ENCODE data around the gene KSR2. TPM values are rescaled to one million over a fixed set of nuclear protein-coding genes. Genes with fewer than 3 reads are reported as not detected.

KSR2 gene
- total and polyA plus RNA-seq, 2 of the 13 experiments (the other 11 are each of a cell fraction or from before 2014, with no cell fraction given), result 0.02 TPM; not detected in 1

DNA sequence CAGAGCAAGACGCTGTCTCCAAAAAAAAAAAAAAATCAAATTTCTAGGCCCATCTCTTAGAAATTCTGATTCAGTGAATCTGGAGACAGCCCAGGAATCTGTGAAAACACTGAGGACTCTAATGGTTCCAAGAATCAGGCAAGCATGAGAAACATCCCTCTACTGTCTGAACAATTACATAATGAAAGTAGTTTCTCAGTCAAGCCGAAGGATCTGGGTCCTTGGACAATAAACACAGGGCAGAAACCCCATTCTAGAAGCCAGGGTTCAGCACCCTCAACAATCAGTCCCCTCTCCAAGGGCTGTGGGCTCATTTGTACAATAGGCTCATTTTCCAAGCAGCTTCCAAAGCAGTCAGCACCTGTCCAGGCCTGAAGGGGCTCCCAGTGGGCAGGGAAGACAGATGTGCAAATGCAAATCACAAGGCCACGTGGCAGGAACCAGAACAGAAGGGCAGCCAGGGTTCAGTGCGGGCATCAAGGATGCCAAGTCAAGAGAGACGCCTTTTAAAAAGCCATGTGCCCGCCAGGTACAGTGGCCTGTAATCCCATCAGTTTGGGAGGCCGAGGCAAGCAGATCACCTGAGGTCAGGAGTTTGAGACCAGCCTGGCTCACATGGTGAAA lies 96.1 kb downstream of the KSR2 start:
- in situ Hi-C loops (cut with HindIII; ENCODE audit: extremely low pct_ligation_motif_present, low pct_unique_long_range_greater_than_20kb), result no loop called here
- Histone ChIP-seq H3K4me3 (replicated peaks in 1 of 3; ENCODE audit: insufficient read depth in 1 of 3, low read depth in 2 of 3, low read length in 3 of 3) (no peak overlapping the region), H3K79me2 (ENCODE audit: insufficient read depth, low read length) (no peaks in the 10 kb centered on the region), H3K4me1 (ENCODE audit: insufficient read depth, low read length) (no peaks in the 10 kb centered on the region), H3K4me2 (ENCODE audit: low read depth, low read length) (no peak overlapping the region), H3K27me3 (ENCODE audit: control insufficient read depth in 1 of 2, insufficient read depth in 2 of 2, low read length in 2 of 2) (no peaks in the 10 kb centered on the region; a peak in 1 of 5 replicates), H4K20me1 (ENCODE audit: insufficient read depth, low read length) (no peaks in the 10 kb centered on the region), H3K9me3 (ENCODE audit: low read length) (no peaks in the 10 kb centered on the region), H3K36me3 (replicated peaks in 1 of 2; ENCODE audit: control insufficient read depth in 1 of 2, insufficient read depth in 2 of 2, low read length in 2 of 2) (no peaks in the 10 kb centered on the region), H3K27ac (ENCODE audit: extremely low read length, insufficient read depth, low read length) (no peak overlapping the region), H2AFZ (ENCODE audit: low read length) (no peak overlapping the region), H3K9ac (ENCODE audit: insufficient read depth, low read depth, low read length) (no peak overlapping the region)
- POLR2A ChIA-PET, result no interaction called here
- intact Hi-C loops (cut with micrococcal nuclease; ENCODE audit: unreplicated experiment), result no loop called here
- FAIRE-seq (no peak), DNase-seq (ENCODE audit: low spot score) (no peak), ATAC-seq (no peak)
- TF ChIP-seq HES4 (CRISPR knock-in tag; IDR thresholded peaks at IDR 0.05; ENCODE audit: borderline replicate concordance) (no peak), SIX1 (CRISPR knock-in tag; IDR thresholded peaks at IDR 0.05; ENCODE audit: borderline replicate concordance) (no peak), ZNF740 (CRISPR knock-in tag; IDR thresholded peaks at IDR 0.05) (no peak), NCOA5 (CRISPR knock-in tag; IDR thresholded peaks at IDR 0.05) (no peak), NFKBIZ (CRISPR knock-in tag; IDR thresholded peaks at IDR 0.05) (no peak), SIN3A (IDR thresholded peaks at IDR 0.05; ENCODE audit: borderline replicate concordance, low read depth, low read length) (no peak), RARG (CRISPR knock-in tag; IDR thresholded peaks at IDR 0.05; ENCODE audit: low read depth) (no peak), ZNF451 (CRISPR knock-in tag; IDR thresholded peaks at IDR 0.05) (no peak), ZNF782 (CRISPR knock-in tag; IDR thresholded peaks at IDR 0.05; ENCODE audit: borderline replicate concordance) (no peak), ISL2 (CRISPR knock-in tag; IDR thresholded peaks at IDR 0.05) (no peak), KDM6A (CRISPR knock-in tag; IDR thresholded peaks at IDR 0.05; ENCODE audit: low read depth) (no peak), SMAD1 (CRISPR knock-in tag; IDR thresholded peaks at IDR 0.05; ENCODE audit: borderline replicate concordance, low read depth) (no peak), TFE3 (CRISPR knock-in tag; IDR thresholded peaks at IDR 0.05) (no peak), ATM (IDR thresholded peaks at IDR 0.05; ENCODE audit: borderline replicate concordance) (no peak), ZNF629 (CRISPR knock-in tag; conservative IDR thresholded peaks at IDR 0.05) (no peak), ETV5 (CRISPR knock-in tag; IDR thresholded peaks at IDR 0.05; ENCODE audit: borderline replicate concordance) (no peak), ZNF572 (CRISPR knock-in tag; IDR thresholded peaks at IDR 0.05) (no peak)
- TF ChIP-seq, protein P1, sequence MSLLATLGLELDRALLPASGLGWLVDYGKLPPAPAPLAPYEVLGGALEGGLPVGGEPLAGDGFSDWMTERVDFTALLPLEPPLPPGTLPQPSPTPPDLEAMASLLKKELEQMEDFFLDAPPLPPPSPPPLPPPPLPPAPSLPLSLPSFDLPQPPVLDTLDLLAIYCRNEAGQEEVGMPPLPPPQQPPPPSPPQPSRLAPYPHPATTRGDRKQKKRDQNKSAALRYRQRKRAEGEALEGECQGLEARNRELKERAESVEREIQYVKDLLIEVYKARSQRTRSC (CRISPR knock-in tag; IDR thresholded peaks at IDR 0.05; ENCODE audit: low read depth), result no peak
- TF ChIP-seq, protein P2, sequence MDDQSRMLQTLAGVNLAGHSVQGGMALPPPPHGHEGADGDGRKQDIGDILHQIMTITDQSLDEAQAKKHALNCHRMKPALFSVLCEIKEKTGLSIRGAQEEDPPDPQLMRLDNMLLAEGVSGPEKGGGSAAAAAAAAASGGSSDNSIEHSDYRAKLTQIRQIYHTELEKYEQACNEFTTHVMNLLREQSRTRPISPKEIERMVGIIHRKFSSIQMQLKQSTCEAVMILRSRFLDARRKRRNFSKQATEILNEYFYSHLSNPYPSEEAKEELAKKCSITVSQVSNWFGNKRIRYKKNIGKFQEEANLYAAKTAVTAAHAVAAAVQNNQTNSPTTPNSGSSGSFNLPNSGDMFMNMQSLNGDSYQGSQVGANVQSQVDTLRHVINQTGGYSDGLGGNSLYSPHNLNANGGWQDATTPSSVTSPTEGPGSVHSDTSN (CRISPR knock-in tag; IDR thresholded peaks at IDR 0.05; ENCODE audit: borderline replicate concordance), result no peak
- CTCF ChIA-PET (ENCODE audit: low intra/inter-chr PET ratio, low total read pairs), result no interaction called here
- no TSS peak for BruUV-seq (replicated peaks)
- 33% methylated on average over 7 of the region's 7 CpGs for WGBS (ENCODE audit: low lambda C conversion rate)

All from HepG2 (cell line).